NCI-H2029 treated with DMSO at 0.1 percent for 48 hours (cell line): ENCODE data around the gene MKKS.

Source experiments
- DNase-seq: peaks from one replicate; lab custom pipeline; 2025; lab: John Stamatoyannopoulos, UW

The MKKS gene

DNA sequence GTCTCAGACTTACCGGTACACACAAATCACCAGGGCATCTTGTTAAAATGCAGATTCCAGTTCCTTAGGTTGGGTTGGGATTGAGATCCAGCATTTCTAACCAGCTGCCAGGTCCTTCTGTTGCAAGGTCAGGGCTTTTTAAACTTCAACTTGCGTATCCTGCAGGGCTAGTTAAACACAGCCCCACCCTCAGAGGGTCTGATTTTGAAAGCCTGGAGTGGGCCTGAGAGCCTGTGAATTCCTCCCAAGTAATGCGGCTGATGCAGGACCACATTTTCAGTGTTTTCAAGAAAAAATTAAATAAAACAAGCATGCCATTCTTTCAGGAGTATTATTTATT is 65.3 kb downstream of the MKKS start:
- DNase-seq: no peak

DNA sequence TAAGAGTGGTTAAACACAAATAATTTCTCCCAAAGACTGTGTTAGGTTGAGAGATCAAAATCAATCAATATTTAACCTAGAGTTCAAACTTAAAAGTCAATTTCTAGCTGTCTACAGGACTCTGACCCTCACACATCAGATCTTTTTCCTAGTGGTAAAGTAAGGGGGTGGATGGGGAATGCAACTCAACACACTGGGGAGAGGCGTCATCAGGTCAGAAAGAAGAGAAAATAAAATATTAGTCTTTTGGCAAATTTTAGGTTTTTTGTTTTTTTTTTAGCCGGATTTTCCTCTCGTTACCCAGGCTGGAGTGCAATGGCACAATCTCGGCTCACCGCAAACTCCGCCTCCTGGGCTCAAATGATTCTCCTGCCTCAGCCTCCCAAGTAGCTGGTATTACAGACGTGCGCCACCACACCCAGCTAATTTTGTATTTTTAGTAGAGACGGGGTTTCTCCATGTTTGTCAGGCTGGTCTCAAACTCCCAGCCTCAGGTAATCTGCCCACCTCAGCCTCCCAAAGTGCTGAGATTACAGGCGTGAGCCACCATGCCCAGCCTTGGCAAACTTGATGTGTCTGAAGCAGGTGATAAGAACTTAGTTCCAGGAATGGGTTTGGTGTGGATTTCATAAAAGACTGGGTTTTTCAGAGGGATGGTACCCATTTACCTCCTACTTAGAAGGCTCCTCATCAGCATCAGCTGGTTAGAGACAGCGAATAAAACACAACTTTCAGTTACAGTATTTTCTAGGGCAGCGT is 65.9 kb downstream of the MKKS start:
- DNase-seq: no peak

DNA sequence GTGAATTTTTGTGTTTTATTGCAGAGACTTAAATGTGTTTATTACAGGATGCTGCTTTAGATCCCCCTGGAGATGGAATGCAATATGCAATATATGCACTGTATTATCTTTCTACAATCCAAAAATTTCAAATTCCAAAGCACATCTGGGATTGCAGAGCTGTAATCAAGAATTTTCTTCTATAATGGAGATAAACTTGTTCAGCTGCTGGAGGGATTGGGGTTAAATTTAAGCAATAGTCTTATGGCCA is 66.4 kb downstream of the MKKS start:
- DNase-seq: no peak

- no peak for DNase-seq
Observed at GRCh38 chr20:10366898-10367692, 66.9 kb downstream of the MKKS start.

DNA sequence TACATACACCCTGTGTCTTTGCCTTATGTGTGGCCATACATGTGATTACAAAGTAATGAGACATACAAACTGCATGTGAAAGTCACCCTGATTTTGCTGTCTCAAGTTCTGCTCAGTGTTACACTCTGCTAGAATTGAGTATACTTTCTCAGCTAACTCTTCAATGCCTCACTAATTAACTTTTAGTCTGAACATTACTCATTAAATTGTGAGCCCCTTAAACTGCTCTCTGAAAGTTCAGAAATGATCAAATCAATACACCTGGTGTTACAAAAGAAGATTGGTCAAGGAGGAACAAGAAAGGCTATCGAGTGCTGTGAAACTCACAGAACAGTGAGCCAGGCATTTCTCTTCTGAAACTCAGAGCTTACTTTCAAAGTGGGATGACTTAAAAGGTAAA is 71.3 kb downstream of the MKKS start:
- no peak for DNase-seq

GRCh38 chr20:10360878-10361277 is 73.1 kb downstream of the MKKS start:
- DNase-seq: no peak

GRCh38 chr20:10359621-10360040 is 74.4 kb downstream of the MKKS start:
- no peak for DNase-seq

GRCh38 chr20:10357974-10358373 is 76.0 kb downstream of the MKKS start:
- DNase-seq: no peak

GRCh38 chr20:10357061-10357708 is 76.8 kb downstream of the MKKS start:
- DNase-seq: no peak

- DNase-seq: no peak
Observed at GRCh38 chr20:10356628-10357027, 77.4 kb downstream of the MKKS start.

GRCh38 chr20:10352934-10353824 is 80.8 kb downstream of the MKKS start:
- no peak for DNase-seq
